GM18867 (cell line): ENCODE data around the gene CXCR5.
"Not testable (repeated sequence)": the region's sequence is repeated elsewhere in the genome, so short reads cannot be mapped to it uniquely, and the experiment has no call there.

ENCODE experiments used
- ATAC-seq: cut with Tn5 transposase; IDR thresholded peaks from one replicate; pipeline ENCODE4 v1.9.1; 2021; ENCODE audit warnings: mild to moderate bottlenecking, moderate library complexity; ENCODE audit not compliant: unreplicated experiment

Gene CXCR5

DNA sequence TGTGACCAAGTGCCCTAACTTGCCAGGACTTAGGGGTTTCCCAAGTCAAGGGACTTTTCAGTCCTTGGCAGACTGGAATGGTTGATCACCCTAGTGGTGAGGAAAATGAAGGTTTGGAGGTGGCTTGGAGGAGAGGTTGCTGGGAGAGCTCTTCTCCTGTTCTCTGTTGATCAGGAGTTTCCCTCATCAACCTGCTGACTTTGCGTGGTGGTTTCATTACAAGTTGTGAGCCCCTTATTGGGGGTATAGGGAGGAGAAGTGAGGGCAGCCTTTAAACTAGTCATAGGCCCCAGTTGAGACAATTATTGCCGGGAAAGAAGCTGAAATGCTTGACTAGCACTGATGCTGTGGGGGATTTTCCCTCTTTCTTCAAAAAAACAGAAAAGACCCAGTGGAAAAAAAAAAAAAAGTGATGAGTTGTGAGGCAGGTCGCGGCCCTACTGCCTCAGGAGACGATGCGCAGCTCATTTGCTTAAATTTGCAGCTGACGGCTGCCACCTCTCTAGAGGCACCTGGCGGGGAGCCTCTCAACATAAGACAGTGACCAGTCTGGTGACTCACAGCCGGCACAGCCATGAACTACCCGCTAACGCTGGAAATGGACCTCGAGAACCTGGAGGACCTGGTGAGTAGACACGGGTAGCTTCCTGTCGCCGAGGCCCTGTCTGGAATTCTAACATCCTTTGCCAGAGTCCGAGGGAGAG is at the start of gene CXCR5:
TSS of gene CXCR5 (plus strand) at position 525 of the 704 bp plus-strand sequence. CDS start at position 575, 50 bp downstream.
- peak; percentile 79 for ATAC-seq

GRCh38 chr11:118834427-118835028 is 49.2 kb upstream of the CXCR5 start:
- ATAC-seq: no peak

DNA sequence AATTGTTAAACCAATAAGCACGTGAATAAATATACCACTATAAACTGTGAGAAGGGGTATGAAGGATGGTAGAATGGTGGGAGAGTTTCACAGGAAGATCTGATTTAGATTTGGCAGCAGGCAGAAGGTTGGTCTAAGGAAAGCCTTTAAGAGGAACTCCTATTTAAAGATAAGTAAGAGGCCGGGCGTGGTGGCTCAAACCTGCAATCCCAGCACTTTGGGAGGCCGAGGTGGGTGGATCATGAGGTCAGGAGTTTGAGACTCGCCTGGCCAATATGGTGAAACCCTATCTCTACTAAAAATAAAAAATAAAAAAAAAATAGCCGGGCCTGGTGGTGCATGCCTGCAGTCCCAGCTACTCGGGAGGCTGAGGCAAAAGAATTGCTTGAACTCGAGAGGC is 45.8 kb upstream of the CXCR5 start:
- no peak for ATAC-seq

DNA sequence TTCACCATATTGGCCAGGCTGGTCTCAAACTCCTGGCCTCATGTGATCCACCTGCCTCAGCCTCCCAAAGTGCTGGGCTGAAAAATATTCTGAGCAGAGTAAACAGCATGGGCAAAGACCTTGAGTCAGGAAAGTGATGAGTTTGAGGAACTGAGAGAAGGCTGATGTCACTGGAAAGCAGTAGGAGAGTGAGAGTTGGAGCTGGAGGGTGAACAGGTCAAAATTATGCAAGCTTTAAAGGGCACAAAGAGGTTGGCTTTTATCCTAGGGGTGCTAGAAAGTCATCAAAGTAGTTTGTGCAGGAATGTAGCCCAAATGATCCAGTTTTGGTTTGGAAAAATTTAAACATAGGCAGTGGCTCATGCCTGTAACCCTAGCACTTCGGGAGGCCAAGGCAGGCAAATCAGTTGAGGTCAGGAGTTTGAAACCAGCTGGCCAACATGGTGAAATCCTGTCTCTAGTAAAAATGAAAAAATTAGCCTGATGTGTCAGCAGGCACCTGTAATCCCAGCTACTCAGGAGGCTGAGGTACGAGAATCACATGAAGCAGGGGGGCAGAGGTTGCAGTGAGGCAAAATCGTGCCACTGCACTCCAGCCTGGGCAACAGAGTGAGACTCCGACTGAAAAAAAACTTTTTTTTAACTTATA is 44.7 kb upstream of the CXCR5 start:
- peak; percentile 61 for ATAC-seq

DNA sequence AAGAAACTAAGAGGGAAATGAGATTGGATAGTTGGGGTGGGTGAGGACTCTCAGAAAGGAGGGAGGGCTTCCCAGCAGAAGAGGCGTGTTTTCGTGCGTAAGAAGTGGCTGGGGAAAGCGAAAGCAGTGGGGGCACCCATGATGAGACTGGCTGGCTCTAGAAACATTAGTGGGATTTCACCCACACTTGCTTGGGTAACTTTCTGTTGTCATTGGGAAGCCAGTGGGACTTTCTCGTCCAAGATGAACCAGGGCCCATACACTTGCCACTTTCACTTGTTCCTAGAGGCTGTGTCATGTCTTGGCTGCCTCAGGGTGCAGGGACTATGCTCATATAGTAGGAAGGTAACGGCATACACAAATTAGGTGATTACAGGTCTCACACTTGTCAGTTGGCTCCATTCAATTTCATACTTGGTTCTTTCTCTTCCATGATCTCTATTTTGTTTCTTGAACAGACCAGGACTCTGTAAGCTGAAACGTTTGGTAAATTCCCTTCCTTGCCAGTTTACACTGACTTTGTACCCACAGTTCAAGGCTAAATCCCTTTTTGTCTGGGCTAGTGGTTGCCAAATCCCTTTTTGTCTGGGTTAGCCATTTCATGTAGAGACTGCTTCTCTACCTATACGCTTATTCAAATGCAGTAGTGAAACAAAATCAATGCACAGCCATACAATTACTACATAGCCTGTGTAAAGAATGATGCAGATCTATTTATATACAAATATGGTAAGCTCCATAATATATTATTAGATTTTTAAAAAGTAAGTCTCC is 42.0 kb upstream of the CXCR5 start:
- peak; percentile 59 for ATAC-seq

DNA sequence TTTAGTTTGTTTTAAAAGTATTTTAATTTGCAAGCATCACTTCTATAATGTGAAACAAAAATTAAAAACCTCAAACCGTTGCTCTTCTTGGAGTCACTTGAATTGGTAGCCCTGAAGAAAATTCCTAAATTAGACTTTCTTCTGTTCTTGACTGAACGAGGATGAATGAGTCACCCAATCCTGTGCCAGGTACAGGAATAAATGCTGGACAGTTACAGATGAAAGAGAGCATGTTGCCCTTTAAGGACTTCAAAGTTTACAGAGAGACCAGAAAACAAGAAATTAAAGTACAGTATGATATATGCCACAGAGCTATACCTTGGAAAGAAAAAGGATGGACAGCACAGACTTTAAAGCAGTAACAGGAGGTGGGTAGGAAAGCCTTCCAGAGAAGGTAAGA is 41.3 kb upstream of the CXCR5 start:
- ATAC-seq: no peak

DNA sequence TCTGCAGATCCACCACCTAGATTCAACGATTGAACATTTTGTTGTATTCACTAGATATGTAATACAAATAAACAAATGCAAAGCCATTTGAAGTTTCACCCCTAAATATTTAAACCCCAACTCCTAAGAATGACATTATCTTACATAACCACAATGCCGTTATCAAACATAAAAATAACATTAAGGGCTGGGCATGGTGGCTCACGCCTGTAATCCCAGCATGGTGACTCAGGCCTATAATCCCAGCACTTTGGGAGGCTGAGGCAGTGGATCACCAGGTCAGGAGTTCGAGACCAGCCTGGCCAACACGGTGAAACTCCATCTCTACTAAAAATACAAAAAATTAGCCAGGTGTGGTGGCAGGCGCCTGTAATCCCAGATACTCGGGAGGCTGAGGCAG is 40.8 kb upstream of the CXCR5 start:
- not testable (repeated sequence) for ATAC-seq

- no peak for ATAC-seq
Observed at GRCh38 chr11:118843565-118843964, 40.1 kb upstream of the CXCR5 start.

GRCh38 chr11:118845369-118845768 is 38.3 kb upstream of the CXCR5 start:
- no peak for ATAC-seq

DNA sequence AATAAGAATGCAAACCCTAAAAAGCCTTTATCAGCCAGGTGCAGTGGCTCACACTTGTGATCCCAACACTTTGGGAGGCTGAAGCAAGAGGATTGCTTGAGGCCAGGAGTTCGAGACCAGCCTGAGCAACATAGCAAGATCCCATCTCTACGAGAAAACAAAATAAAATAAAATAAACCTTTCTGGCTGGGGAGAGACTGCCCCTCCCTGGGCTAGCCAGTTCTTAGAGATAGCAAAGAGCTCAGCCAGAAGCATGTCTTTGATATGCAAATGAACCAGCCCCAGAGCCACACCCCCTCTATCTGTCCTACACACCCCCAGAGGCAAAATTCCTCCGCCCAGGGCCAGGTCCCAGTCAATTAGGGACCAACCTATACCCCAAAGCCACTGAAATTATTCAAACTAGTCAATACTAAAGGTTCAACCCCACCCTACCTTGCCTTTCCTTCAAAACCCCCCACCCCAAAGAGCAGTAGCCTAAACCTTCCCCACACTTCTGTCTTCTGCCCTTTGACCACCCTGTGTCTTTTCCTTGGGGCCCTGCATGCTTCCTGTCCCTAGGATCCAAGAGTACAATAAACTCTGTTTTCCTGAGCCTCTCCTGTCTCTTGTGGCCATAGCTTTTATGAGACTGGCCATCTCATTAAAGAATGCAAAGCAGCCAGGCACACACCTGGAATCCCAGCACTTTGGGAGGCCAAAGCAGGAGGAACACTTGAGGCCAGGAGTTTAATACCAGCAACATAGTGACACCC is 37.3 kb upstream of the CXCR5 start:
- no peak for ATAC-seq

DNA sequence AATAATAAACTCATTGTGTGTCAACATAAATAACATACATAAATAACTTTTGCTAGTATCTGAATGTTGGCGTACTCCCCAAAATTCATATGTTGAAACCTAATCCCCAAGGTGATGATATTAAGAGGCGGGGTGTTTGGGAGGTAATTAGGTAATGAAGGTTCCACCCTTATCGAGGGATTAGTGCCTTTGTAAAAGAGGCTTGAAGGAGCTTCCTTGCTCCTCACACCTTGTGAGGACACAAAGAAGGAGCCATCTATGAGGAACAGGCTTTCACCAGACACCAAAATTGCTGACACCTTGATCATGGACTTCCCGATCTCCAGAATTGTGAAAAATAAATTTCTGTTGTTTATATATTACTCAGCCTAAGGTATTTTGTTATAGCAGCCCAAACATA is 33.9 kb upstream of the CXCR5 start:
- ATAC-seq: no peak

GRCh38 chr11:118851970-118852369 is 31.7 kb upstream of the CXCR5 start:
- ATAC-seq: peak; percentile 60

DNA sequence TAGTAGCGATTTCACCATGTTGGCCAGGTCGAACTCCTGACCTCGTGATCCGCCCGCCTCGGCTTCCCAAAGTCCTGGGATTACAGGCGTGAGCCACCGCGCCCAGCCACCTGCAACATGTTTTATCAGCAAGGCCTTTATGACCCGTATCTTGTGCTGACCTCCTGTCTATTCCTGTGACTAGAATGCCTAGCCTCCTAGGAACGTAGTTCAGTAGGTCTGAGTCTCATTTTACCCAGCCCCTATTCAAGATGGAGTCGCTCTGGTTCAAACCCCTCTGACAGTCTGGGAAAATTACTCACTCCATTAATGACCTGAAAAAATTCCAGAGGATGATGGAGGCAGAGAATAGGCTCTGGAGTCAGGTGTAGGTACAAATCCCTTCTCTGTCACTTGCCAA is 30.0 kb upstream of the CXCR5 start:
- ATAC-seq: no peak

- no peak for ATAC-seq
Observed at GRCh38 chr11:118856314-118856713, 27.4 kb upstream of the CXCR5 start.

GRCh38 chr11:118857385-118857784 is 26.3 kb upstream of the CXCR5 start:
- ATAC-seq: no peak

DNA sequence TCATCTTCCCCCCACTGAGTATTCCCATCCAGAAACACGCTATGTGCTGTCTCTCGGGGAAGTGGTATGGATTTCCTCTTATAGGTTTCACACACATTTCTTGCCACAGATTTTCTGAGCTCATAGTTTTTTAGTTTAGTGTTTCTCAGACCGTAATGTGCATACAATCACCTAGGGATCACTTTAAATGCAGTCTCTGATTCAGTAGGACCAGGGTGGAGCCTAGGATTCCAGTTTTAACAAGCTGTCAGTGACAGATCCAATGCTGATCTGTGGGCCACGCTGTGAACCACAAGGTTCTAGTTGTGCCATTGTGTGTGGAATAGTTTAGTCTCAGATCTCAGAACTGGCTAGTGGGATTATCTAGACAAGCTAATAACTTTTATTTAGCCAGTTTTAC is 23.7 kb upstream of the CXCR5 start:
- ATAC-seq: no peak

DNA sequence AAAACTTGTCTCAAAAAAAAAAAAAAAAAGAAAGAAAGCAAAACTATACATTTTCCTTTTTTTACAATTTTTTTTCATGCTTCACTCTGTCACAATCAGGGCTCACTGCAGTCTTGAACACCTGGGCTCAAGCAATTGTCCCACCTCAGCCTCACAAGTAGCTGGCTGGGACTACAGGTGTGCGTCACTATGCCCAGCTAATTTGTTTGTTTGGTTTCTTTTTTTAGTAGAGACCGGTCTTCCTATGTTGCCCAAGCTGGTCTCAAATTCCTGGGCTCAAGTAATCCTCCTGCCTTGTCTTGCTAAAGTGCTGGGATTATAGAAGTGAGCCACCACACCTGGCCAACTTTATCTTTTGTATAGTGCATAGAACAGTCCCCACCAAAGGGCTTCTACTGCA is 15.0 kb upstream of the CXCR5 start:
- ATAC-seq: no peak

DNA sequence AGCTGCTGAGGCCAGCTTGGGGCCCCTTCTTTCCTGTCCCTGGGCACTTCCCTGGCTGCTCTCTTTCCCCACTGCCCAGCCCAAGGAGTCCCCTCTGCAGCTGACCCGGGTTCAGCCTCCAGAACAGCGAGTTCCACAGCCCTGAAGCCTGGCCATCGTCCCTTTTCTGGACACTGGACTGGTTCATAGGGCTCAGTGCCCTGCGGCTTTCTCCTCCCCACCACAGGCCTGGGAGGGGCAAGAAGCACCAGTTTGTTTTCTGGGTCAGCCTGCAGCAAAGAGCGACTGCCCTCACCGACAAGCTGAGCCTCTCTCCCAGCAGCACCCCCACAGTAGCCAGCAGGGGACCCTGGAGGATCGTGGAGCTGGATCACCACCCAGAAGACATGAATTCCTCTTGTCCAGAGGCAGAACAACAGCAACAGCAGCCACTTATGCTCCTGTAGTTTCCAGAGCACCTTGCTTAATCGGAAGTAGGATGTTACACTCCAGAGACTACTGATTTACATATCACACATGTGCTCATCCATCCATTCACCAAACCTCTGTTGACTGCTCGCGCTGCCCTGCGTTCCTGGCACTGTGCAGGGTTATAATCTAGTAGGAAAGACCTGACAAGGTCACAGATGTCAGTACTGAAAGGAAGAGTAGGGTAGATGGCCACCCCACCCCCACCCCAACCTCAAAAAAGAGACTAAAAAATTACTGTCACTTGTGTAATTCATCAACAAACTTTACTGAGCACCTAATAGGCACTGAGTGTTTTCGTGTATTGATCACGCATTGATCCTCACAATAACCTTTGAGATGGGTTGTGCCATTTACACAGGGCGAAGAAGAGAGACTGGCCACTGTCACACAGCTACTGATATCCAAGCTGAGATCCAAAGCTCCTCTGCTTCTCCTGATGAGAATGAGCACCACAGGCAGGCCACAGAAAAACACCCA is 13.0 kb upstream of the CXCR5 start:
- peak; percentile 55 for ATAC-seq

- ATAC-seq: peak; percentile 57
Observed at GRCh38 chr11:118872403-118872821, 11.3 kb upstream of the CXCR5 start.

GRCh38 chr11:118873804-118874203 is 9.9 kb upstream of the CXCR5 start:
- no peak for ATAC-seq
